Measurements from ENCODE around the gene LSG1.

LSG1 gene

GRCh38 chr3:194661946-194662345, 10.0 kb downstream of the LSG1 start (continued):
- TF ChIP-seq GLIS3 (CRISPR knock-in tag; IDR thresholded peaks at IDR 0.05) (no peak), CSRNP3 (CRISPR knock-in tag; IDR thresholded peaks at IDR 0.05) (no peak), PPARA (CRISPR knock-in tag; IDR thresholded peaks at IDR 0.05; ENCODE audit: borderline replicate concordance) (no peak), TOX (CRISPR knock-in tag; IDR thresholded peaks at IDR 0.05; ENCODE audit: borderline replicate concordance) (no peak), ZC3H10 (CRISPR knock-in tag; IDR thresholded peaks at IDR 0.05) (no peak), ESRRG (CRISPR knock-in tag; IDR thresholded peaks at IDR 0.05) (no peak), TSHZ2 (CRISPR knock-in tag; IDR thresholded peaks at IDR 0.05) (no peak), BACH2 (CRISPR knock-in tag; IDR thresholded peaks at IDR 0.05; ENCODE audit: borderline replicate concordance) (no peak)

- TF ChIP-seq ZNF70 (CRISPR knock-in tag; IDR thresholded peaks at IDR 0.05), result no peak
- TF ChIP-seq RARB (CRISPR knock-in tag; IDR thresholded peaks at IDR 0.05), result no peak
- TF ChIP-seq TSHZ2 (CRISPR knock-in tag; IDR thresholded peaks at IDR 0.05), result no peak
- TF ChIP-seq POU6F1 (CRISPR knock-in tag; IDR thresholded peaks at IDR 0.05; ENCODE audit: borderline replicate concordance, low read depth), result no peak
- no peak for TF ChIP-seq BACH2 (CRISPR knock-in tag; IDR thresholded peaks at IDR 0.05; ENCODE audit: borderline replicate concordance)
- TF ChIP-seq PPARA (CRISPR knock-in tag; IDR thresholded peaks at IDR 0.05; ENCODE audit: borderline replicate concordance), result no peak
- no peak for TF ChIP-seq CSRNP3 (CRISPR knock-in tag; IDR thresholded peaks at IDR 0.05)
- no peak for TF ChIP-seq SNAI2 (CRISPR knock-in tag; IDR thresholded peaks at IDR 0.05)
- no peak for ATAC-seq
These were observed 10.6 kb downstream of the LSG1 start for GRCh38 chr3:194661374-194661773.

GRCh38 chr3:194659778-194660177, 12.2 kb downstream of the LSG1 start:
- ATAC-seq, result no peak
- TF ChIP-seq ZC3H10 (CRISPR knock-in tag; IDR thresholded peaks at IDR 0.05) (no peak), PATZ1 (CRISPR knock-in tag; IDR thresholded peaks at IDR 0.05; ENCODE audit: borderline replicate concordance) (no peak), ZNF70 (CRISPR knock-in tag; IDR thresholded peaks at IDR 0.05) (no peak), ZNF565 (CRISPR knock-in tag; conservative IDR thresholded peaks at IDR 0.05; ENCODE audit: low read depth) (no peak), CSDC2 (CRISPR knock-in tag; IDR thresholded peaks at IDR 0.05) (no peak), SNAI2 (CRISPR knock-in tag; IDR thresholded peaks at IDR 0.05) (no peak), PPARA (CRISPR knock-in tag; IDR thresholded peaks at IDR 0.05; ENCODE audit: borderline replicate concordance) (no peak), TOX (CRISPR knock-in tag; IDR thresholded peaks at IDR 0.05; ENCODE audit: borderline replicate concordance) (no peak), TSHZ2 (CRISPR knock-in tag; IDR thresholded peaks at IDR 0.05) (no peak), POU6F1 (CRISPR knock-in tag; IDR thresholded peaks at IDR 0.05; ENCODE audit: borderline replicate concordance, low read depth) (no peak), GLIS3 (CRISPR knock-in tag; IDR thresholded peaks at IDR 0.05) (no peak), CREB5 (CRISPR knock-in tag; IDR thresholded peaks at IDR 0.05; ENCODE audit: low read depth) (no peak), BACH2 (CRISPR knock-in tag; IDR thresholded peaks at IDR 0.05; ENCODE audit: borderline replicate concordance) (no peak)
